Tongue (tissue), 2 donors: ENCODE measurements around the gene PITRM1. TPM values are rescaled to one million over a fixed set of nuclear protein-coding genes. Genes with fewer than 3 reads are reported as not detected.

Experiments
- DNase-seq: peaks from one replicate; pipeline ENCODE4 v3.0.0-alpha.2; 2015
- total RNA-seq: library from RNA; depleted of rRNA; stranded (reverse); fragments of >200 nt; gene quantifications from one replicate; pipeline ENCODE4 v1.2.3, GENCODE V29; 2014

PITRM1 gene
- total RNA-seq, 1 donor from 2014 or later: 78.2 TPM

- no peak for DNase-seq
These were observed 5.9 kb downstream of the PITRM1 start for GRCh38 chr10:3166496-3167290.

GRCh38 chr10:3165196-3165595 lies 7.4 kb downstream of the PITRM1 start:
- no peak for DNase-seq

GRCh38 chr10:3163879-3164278 lies 8.7 kb downstream of the PITRM1 start:
- DNase-seq: no peak

- DNase-seq: no peak
These were observed 10.0 kb downstream of the PITRM1 start for GRCh38 chr10:3162533-3162932.

GRCh38 chr10:3159152-3159551 lies 13.4 kb downstream of the PITRM1 start:
- DNase-seq: no peak

GRCh38 chr10:3154666-3155065 lies 17.9 kb downstream of the PITRM1 start:
- DNase-seq: no peak

- DNase-seq: no peak
These were observed 20.0 kb downstream of the PITRM1 start for GRCh38 chr10:3152566-3152935.

- DNase-seq: no peak
These were observed 20.6 kb downstream of the PITRM1 start for GRCh38 chr10:3151889-3152565.

GRCh38 chr10:3150961-3151360 lies 21.6 kb downstream of the PITRM1 start:
- DNase-seq: no peak

GRCh38 chr10:3150366-3150765 lies 22.2 kb downstream of the PITRM1 start:
- DNase-seq: no peak

GRCh38 chr10:3149918-3150317 lies 22.7 kb downstream of the PITRM1 start:
- no peak for DNase-seq

- no peak for DNase-seq
These were observed 23.6 kb downstream of the PITRM1 start for GRCh38 chr10:3148994-3149393.

GRCh38 chr10:3148041-3148440 lies 24.5 kb downstream of the PITRM1 start:
- DNase-seq: no peak

- DNase-seq: no peak
These were observed 25.3 kb downstream of the PITRM1 start for GRCh38 chr10:3147117-3147820.

- DNase-seq: no peak
These were observed 26.3 kb downstream of the PITRM1 start for GRCh38 chr10:3146289-3146688.

- no peak for DNase-seq
These were observed 27.2 kb downstream of the PITRM1 start for GRCh38 chr10:3145366-3145765.

GRCh38 chr10:3143791-3144434 lies 28.7 kb downstream of the PITRM1 start:
- no peak for DNase-seq

- no peak for DNase-seq
These were observed 29.2 kb downstream of the PITRM1 start for GRCh38 chr10:3143366-3143765.

- DNase-seq: no peak
These were observed 30.3 kb downstream of the PITRM1 start for GRCh38 chr10:3142146-3142875.

- DNase-seq: no peak
These were observed 31.1 kb downstream of the PITRM1 start for GRCh38 chr10:3141351-3142005.

GRCh38 chr10:3140280-3140679 lies 32.3 kb downstream of the PITRM1 start:
- DNase-seq: no peak
